SK-N-SH treated with all-trans-retinoic acid at 6 μM for 48 hours (cell line): Measurements from ENCODE around the gene KRT4.

Experiments
- ATAC-seq: fragments of 200-7000 bp; cut with Tn5 transposase; 3 replicates; pipeline ENCODE4 v1.9.1; 2020; ENCODE audit warnings: mild to moderate bottlenecking, moderate library complexity
- ARNTL ChIP-seq: fragments of 450-650 bp; formaldehyde crosslinking; IDR thresholded peaks from 2 replicates; pipeline ENCODE4 v1.5.0; 2020; ENCODE audit warnings: low read depth, mild to moderate bottlenecking, moderate library complexity, borderline replicate concordance
- BACH2 ChIP-seq: fragments of 250-450 bp; sonication (Bioruptor Pico); IDR thresholded peaks from 2 replicates; pipeline ENCODE4 v1.9.0; 2021; ENCODE audit warnings: mild to moderate bottlenecking, borderline replicate concordance
- CSRNP3 ChIP-seq: fragments of 250-450 bp; sonication (Bioruptor Pico); IDR thresholded peaks from 2 replicates; pipeline ENCODE4 v1.5.1; 2021; ENCODE audit warnings: mild to moderate bottlenecking, moderate library complexity
- ESRRG ChIP-seq: fragments of 250-450 bp; sonication (Bioruptor Pico); IDR thresholded peaks from 2 replicates; pipeline ENCODE4 v1.6.1; 2021; ENCODE audit warnings: mild to moderate bottlenecking
- GLIS3 ChIP-seq: fragments of 250-450 bp; sonication (Bioruptor Pico); IDR thresholded peaks from 2 replicates; pipeline ENCODE4 v1.5.0; 2020; ENCODE audit warnings: mild to moderate bottlenecking, moderate library complexity
- OSR1 ChIP-seq: fragments of 250-450 bp; sonication (Bioruptor Pico); IDR thresholded peaks from 2 replicates; pipeline ENCODE4 v1.8.0; 2022; ENCODE audit warnings: moderate library complexity, mild to moderate bottlenecking, inconsistent platforms
- POU6F1 ChIP-seq: fragments of 250-450 bp; sonication (Bioruptor Pico); IDR thresholded peaks from 2 replicates; pipeline ENCODE4 v1.8.0; 2021; ENCODE audit warnings: low read depth, mild to moderate bottlenecking, moderate library complexity, borderline replicate concordance
- PPARA ChIP-seq: fragments of 250-450 bp; sonication (Bioruptor Pico); IDR thresholded peaks from 2 replicates; pipeline ENCODE4 v1.5.0; 2020; ENCODE audit warnings: mild to moderate bottlenecking, borderline replicate concordance
- SNAI2 ChIP-seq: fragments of 250-450 bp; sonication (Bioruptor Pico); IDR thresholded peaks from 2 replicates; pipeline ENCODE4 v1.5.0; 2020; ENCODE audit warnings: mild to moderate bottlenecking, moderate library complexity
- TSHZ2 ChIP-seq: fragments of 250-450 bp; sonication (Bioruptor Pico); IDR thresholded peaks from 2 replicates; pipeline ENCODE4 v1.5.0; 2020; ENCODE audit warnings: mild to moderate bottlenecking, moderate library complexity
- ZFP3 ChIP-seq: fragments of 250-450 bp; sonication (Bioruptor Pico); IDR thresholded peaks from 2 replicates; pipeline ENCODE4 v1.5.0; 2020; ENCODE audit warnings: mild to moderate bottlenecking, moderate library complexity
- ZFP30 ChIP-seq: fragments of 450-650 bp; formaldehyde crosslinking; IDR thresholded peaks from 2 replicates; pipeline ENCODE4 v1.5.0; 2022; ENCODE audit warnings: mild to moderate bottlenecking, moderate library complexity
- ZNF565 ChIP-seq: fragments of 450-650 bp; formaldehyde crosslinking; conservative IDR thresholded peaks from 2 replicates; pipeline ENCODE4 v1.5.0; 2020; ENCODE audit warnings: low read depth, mild to moderate bottlenecking, moderate library complexity
- ZNF70 ChIP-seq: fragments of 450-650 bp; formaldehyde crosslinking; IDR thresholded peaks from 2 replicates; pipeline ENCODE4 v1.5.0; 2020; ENCODE audit warnings: mild to moderate bottlenecking, moderate library complexity
- ZNF8 ChIP-seq: fragments of 450-650 bp; formaldehyde crosslinking; IDR thresholded peaks from 2 replicates; pipeline ENCODE4 v1.5.0; 2020; ENCODE audit warnings: mild to moderate bottlenecking, moderate library complexity
- TF ChIP-seq, protein P1 (sequence below): fragments of 250-450 bp; sonication (Bioruptor Pico); IDR thresholded peaks from 2 replicates; pipeline ENCODE4 v1.5.1; 2020; ENCODE audit warnings: low read depth, mild to moderate bottlenecking, moderate library complexity

The KRT4 gene

DNA sequence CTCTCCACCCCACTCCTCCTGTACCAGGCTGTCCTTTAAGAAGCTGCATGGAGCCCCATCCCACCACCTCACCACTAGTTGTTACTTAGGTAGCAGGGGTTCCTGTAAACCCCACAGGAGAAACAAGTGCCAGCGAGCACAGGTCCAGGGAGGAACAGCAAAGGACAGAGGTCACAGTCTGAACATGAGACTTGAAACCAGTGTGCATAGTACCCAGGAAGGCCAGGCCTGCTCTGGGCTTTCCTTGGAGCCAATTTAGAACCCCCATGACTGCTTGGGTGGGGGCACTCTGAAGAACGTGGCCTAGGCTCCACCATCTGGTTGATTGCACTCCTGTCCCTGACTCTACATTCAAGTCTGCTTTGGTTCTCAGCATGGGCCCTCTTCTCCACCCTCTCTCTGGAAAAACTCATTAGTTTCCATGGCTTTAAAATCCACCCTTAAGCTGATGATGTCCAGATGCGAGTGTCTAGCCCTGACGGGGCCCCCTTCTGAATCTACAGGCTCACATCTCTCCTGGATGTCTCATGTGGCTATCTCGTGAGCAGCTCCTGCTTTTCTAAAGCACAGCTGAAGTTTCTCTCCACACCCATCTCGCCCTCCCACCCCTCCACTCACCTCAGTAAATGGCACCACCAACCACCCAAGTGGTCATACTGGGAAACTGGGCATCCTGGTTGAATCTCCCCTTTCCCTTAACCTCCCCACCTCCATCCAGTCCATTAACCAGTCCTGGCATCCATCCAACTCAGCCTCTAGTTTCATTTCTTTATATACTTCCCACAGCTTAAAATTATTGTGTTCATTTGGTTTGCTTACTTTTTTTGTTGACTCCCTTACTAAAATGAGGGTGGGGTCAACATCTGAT is 26.4 kb downstream of the KRT4 start:
- TF ChIP-seq ZNF565 (CRISPR knock-in tag) (no peak), ARNTL (CRISPR knock-in tag) (no peak), POU6F1 (CRISPR knock-in tag) (no peak)
- ATAC-seq: no peak

GRCh38 chr12:52784909-52785308 is 29.0 kb downstream of the KRT4 start:
- ATAC-seq: no peak
- TF ChIP-seq ARNTL (CRISPR knock-in tag) (no peak), ESRRG (CRISPR knock-in tag) (no peak), POU6F1 (CRISPR knock-in tag) (no peak), OSR1 (CRISPR knock-in tag) (no peak), PPARA (no peak), BACH2 (CRISPR knock-in tag) (no peak), CSRNP3 (CRISPR knock-in tag) (no peak), ZFP30 (CRISPR knock-in tag) (no peak), TSHZ2 (CRISPR knock-in tag) (no peak), ZNF70 (CRISPR knock-in tag) (no peak), SNAI2 (CRISPR knock-in tag) (no peak), ZFP3 (CRISPR knock-in tag) (no peak), GLIS3 (no peak)
- TF ChIP-seq, protein P1, sequence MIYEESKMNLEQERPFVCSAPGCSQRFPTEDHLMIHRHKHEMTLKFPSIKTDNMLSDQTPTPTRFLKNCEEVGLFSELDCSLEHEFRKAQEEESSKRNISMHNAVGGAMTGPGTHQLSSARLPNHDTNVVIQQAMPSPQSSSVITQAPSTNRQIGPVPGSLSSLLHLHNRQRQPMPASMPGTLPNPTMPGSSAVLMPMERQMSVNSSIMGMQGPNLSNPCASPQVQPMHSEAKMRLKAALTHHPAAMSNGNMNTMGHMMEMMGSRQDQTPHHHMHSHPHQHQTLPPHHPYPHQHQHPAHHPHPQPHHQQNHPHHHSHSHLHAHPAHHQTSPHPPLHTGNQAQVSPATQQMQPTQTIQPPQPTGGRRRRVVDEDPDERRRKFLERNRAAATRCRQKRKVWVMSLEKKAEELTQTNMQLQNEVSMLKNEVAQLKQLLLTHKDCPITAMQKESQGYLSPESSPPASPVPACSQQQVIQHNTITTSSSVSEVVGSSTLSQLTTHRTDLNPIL (CRISPR knock-in tag): no peak

DNA sequence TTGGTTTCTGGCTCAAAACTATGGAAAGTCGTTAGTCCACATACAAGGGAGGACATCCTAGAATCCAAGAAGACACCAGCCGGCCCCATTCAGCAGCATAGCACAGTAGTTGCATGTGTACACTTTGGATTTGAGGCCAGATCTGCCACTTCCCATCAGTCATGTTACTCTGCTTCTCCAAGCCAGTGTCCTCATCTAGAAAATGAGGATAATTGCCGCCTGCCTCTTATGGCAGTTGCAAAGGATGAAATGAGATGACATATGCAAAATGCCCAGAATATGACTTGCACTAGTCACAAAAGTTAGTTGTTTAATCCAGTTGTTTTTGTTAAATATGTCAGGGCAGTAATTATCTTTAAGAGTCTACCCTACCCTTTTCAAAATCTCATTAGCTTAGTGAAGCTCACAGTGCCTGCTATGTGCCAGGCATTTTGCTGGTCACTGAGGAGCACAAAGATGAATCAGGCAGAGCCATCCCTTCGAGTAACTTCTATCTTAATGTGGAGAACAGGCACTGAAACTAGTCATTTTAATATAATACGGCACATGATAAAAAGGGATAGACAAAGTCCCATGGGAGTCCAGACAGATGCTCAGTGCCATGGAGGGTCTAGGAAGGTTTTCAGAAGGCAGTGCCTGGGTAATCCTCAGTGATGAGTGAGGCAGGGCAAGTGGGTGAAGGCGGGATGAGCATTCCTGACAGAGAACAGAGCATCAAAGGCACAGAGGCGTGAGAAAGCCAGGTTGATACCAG is 30.2 kb downstream of the KRT4 start:
- TF ChIP-seq ESRRG (CRISPR knock-in tag) (no peak), ZNF8 (no peak), GLIS3 (no peak), ZNF565 (CRISPR knock-in tag) (no peak), TSHZ2 (CRISPR knock-in tag) (no peak), SNAI2 (CRISPR knock-in tag) (no peak)
- no peak for ATAC-seq
